SU-DHL-6 (cell line): ENCODE results near the gene GUK1.

Experiments
- H2AFZ ChIP-seq: fragments of 200-600 bp; sonication (generic); 2 replicates; pipeline ENCODE4 v1.6.1; 2014; ENCODE audit warnings: low read depth, mild to moderate bottlenecking, moderate library complexity, mixed read lengths, antibody characterized with exemption, low read length; ENCODE audit not compliant: severe bottlenecking
- H3F3A ChIP-seq: fragments of 200-600 bp; shearing (Covaris generic); 2 replicates; pipeline ENCODE4 v1.6.0; 2016; ENCODE audit warnings: antibody characterized with exemption, mild to moderate bottlenecking; ENCODE audit not compliant: insufficient read depth
- H3K27ac ChIP-seq: fragments of 200-600 bp; sonication (generic); 2 replicates; pipeline ENCODE4 v1.5.1; 2016; ENCODE audit warnings: low read depth, mild to moderate bottlenecking, low read length, moderate library complexity, mixed read lengths
- H3K27me3 ChIP-seq: fragments of 200-600 bp; sonication (generic), shearing (Covaris generic); 2 replicates; pipeline ENCODE4 v1.6.0; 2014; ENCODE audit warnings: mild to moderate bottlenecking, low read length
- H3K36me3 ChIP-seq: fragments of 200-600 bp; sonication (generic); 2 replicates; pipeline ENCODE4 v1.6.1; 2014; ENCODE audit warnings: mild to moderate bottlenecking, low read length, mixed read lengths
- H3K4me2 ChIP-seq: fragments of 300-600, 200-600 bp; shearing (Covaris generic), sonication (generic); 2 replicates; pipeline ENCODE4 v1.6.0; 2014; ENCODE audit warnings: low read length, low read depth, mild to moderate bottlenecking; ENCODE audit not compliant: poor library complexity, severe bottlenecking
- H3K4me3 ChIP-seq: fragments of 200-600 bp; sonication (generic); 2 replicates; pipeline ENCODE4 v1.5.1; 2014; ENCODE audit warnings: antibody characterized with exemption, low read length, mild to moderate bottlenecking, mixed read lengths; ENCODE audit not compliant: insufficient read depth, poor library complexity, severe bottlenecking
- H3K79me2 ChIP-seq: fragments of 200-600 bp; sonication (generic); 2 replicates; pipeline ENCODE4 v1.6.1; 2014; ENCODE audit warnings: mild to moderate bottlenecking, low read length, moderate library complexity; ENCODE audit not compliant: insufficient read depth
- H3K9ac ChIP-seq: fragments of 200-600 bp; sonication (generic); 2 replicates; pipeline ENCODE4 v1.7.0; 2014; ENCODE audit warnings: mild to moderate bottlenecking, low read length
- H3K9me2 ChIP-seq: fragments of 200-600 bp; sonication (generic); replicated peaks from 2 replicates; pipeline ENCODE4 v1.6.1; 2014; ENCODE audit warnings: low read length; ENCODE audit not compliant: insufficient read depth
- H3K9me3 ChIP-seq: fragments of 200-600 bp; sonication (generic); 2 replicates; pipeline ENCODE4 v1.6.1; 2014; ENCODE audit warnings: low read length, mixed read lengths; ENCODE audit not compliant: insufficient read depth
- H4K20me1 ChIP-seq: fragments of 200-600 bp; sonication (generic); 2 replicates; pipeline ENCODE4 v1.6.1; 2014; ENCODE audit warnings: low read depth, mild to moderate bottlenecking, antibody characterized with exemption, low read length, moderate library complexity, mixed read lengths
- CTCF ChIP-seq: fragments of 200-600 bp; sonication (generic); IDR thresholded peaks from one replicate; pipeline ENCODE4 v1.5.1; 2017; ENCODE audit warnings: antibody characterized with exemption, mild to moderate bottlenecking, low read length, moderate library complexity; ENCODE audit not compliant: insufficient read depth, poor library complexity, severe bottlenecking
- EZH2phosphoT487 ChIP-seq: fragments of 200-600 bp; sonication (generic), shearing (Covaris generic); conservative IDR thresholded peaks from 2 replicates; pipeline ENCODE4 v1.6.1; 2018; ENCODE audit warnings: mild to moderate bottlenecking, antibody characterized with exemption, low read length, moderate library complexity, mixed read lengths

The GUK1 gene

GRCh38 chr1:228161362-228161761, 21.3 kb downstream of the GUK1 start:
- no peak overlapping the region for H2AFZ ChIP-seq
- H3K27me3 ChIP-seq: no peaks in the 10 kb centered on the region
- H3K36me3 ChIP-seq: no peaks in the 10 kb centered on the region
- H3K9ac ChIP-seq: no peak overlapping the region
- H3K27ac ChIP-seq: no peak overlapping the region
- H3K9me2 ChIP-seq: no peaks in the 10 kb centered on the region
- no peak overlapping the region for H3K4me3 ChIP-seq
- no peaks in the 10 kb centered on the region for H3K79me2 ChIP-seq
- TF ChIP-seq CTCF: no peak
- no peak for TF ChIP-seq EZH2phosphoT487
- no peaks in the 10 kb centered on the region for H3K9me3 ChIP-seq
- no peak overlapping the region for H3K4me2 ChIP-seq
- no peaks in the 10 kb centered on the region for H4K20me1 ChIP-seq
- no peaks in the 10 kb centered on the region for H3F3A ChIP-seq

GRCh38 chr1:228161866-228162265, 21.8 kb downstream of the GUK1 start:
- no peaks in the 10 kb centered on the region for H3K9me3 ChIP-seq
- no peaks in the 10 kb centered on the region for H3K27me3 ChIP-seq
- H3K9ac ChIP-seq: no peak overlapping the region
- TF ChIP-seq EZH2phosphoT487 (no peak), CTCF (no peak)
- no peak overlapping the region for H2AFZ ChIP-seq
- H3F3A ChIP-seq: no peaks in the 10 kb centered on the region
- no peaks in the 10 kb centered on the region for H3K36me3 ChIP-seq
- H3K27ac ChIP-seq: no peak overlapping the region
- H3K79me2 ChIP-seq: no peaks in the 10 kb centered on the region
- H4K20me1 ChIP-seq: no peaks in the 10 kb centered on the region
- no peak overlapping the region for H3K4me3 ChIP-seq
- H3K9me2 ChIP-seq: no peaks in the 10 kb centered on the region
- no peak overlapping the region for H3K4me2 ChIP-seq

GRCh38 chr1:228162286-228163006, 22.4 kb downstream of the GUK1 start:
- no peaks in the 10 kb centered on the region for H3K27me3 ChIP-seq
- no peaks in the 10 kb centered on the region for H3K9me2 ChIP-seq
- no peak overlapping the region for H2AFZ ChIP-seq
- no peaks in the 10 kb centered on the region for H3K9me3 ChIP-seq
- H3K27ac ChIP-seq: no peak overlapping the region
- H3K36me3 ChIP-seq: no peaks in the 10 kb centered on the region
- H3K4me3 ChIP-seq: no peak overlapping the region
- H4K20me1 ChIP-seq: no peaks in the 10 kb centered on the region
- H3K79me2 ChIP-seq: no peaks in the 10 kb centered on the region
- TF ChIP-seq CTCF (no peak), EZH2phosphoT487 (no peak)
- H3K9ac ChIP-seq: no peak overlapping the region
- no peak overlapping the region for H3K4me2 ChIP-seq
- no peaks in the 10 kb centered on the region for H3F3A ChIP-seq
